ENCODE measurements around the gene PRCP.

DNA sequence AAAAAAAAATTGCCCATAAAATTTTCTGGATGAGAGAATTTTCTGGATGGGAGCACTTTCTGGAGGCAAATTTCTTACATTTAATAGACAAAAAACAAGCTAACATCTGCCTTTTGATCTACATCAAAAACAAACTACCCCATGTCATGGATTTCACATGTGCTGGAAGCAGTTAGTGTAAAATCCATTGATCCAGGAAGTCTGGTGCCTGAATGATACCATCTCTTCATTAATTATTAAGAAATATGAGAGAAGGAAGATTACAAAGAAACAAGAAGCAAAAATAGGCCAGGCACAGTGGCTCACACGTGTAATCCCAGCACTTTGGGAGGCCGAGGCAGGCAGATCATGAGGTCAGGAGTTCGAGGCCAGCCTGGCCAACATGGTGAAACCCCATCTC lies 113.4 kb downstream of the PRCP start:
- TF ChIP-seq, protein P1, sequence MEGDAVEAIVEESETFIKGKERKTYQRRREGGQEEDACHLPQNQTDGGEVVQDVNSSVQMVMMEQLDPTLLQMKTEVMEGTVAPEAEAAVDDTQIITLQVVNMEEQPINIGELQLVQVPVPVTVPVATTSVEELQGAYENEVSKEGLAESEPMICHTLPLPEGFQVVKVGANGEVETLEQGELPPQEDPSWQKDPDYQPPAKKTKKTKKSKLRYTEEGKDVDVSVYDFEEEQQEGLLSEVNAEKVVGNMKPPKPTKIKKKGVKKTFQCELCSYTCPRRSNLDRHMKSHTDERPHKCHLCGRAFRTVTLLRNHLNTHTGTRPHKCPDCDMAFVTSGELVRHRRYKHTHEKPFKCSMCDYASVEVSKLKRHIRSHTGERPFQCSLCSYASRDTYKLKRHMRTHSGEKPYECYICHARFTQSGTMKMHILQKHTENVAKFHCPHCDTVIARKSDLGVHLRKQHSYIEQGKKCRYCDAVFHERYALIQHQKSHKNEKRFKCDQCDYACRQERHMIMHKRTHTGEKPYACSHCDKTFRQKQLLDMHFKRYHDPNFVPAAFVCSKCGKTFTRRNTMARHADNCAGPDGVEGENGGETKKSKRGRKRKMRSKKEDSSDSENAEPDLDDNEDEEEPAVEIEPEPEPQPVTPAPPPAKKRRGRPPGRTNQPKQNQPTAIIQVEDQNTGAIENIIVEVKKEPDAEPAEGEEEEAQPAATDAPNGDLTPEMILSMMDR (IDR thresholded peaks at IDR 0.05): no peak
- TF ChIP-seq POLR2A (IDR thresholded peaks at IDR 0.05): no peak

Measured in adrenal gland (tissue), 5 donors.